HG03460 (cell line): ENCODE measurements around the gene ST3GAL5.

Experiments
- ATAC-seq: cut with Tn5 transposase; IDR thresholded peaks from one replicate; pipeline ENCODE4 v1.9.1; 2021; ENCODE audit not compliant: unreplicated experiment

The ST3GAL5 gene

GRCh38 chr2:85811180-85812093 lies 77.4 kb downstream of the ST3GAL5 start:
- ATAC-seq = no peak

GRCh38 chr2:85810371-85811179 lies 78.2 kb downstream of the ST3GAL5 start:
- no peak for ATAC-seq

GRCh38 chr2:85807756-85808155 lies 81.0 kb downstream of the ST3GAL5 start:
- ATAC-seq = no peak

- no peak for ATAC-seq
Measured at GRCh38 chr2:85806358-85807118, 82.3 kb downstream of the ST3GAL5 start.

GRCh38 chr2:85804583-85804982 lies 84.2 kb downstream of the ST3GAL5 start:
- no peak for ATAC-seq

- ATAC-seq = no peak
Measured at GRCh38 chr2:85803704-85804425, 84.9 kb downstream of the ST3GAL5 start.

- no peak for ATAC-seq
Measured at GRCh38 chr2:85802354-85803103, 86.3 kb downstream of the ST3GAL5 start.

GRCh38 chr2:85801871-85802270 lies 86.9 kb downstream of the ST3GAL5 start:
- ATAC-seq = no peak

GRCh38 chr2:85800586-85800985 lies 88.2 kb downstream of the ST3GAL5 start:
- ATAC-seq = no peak

- no peak for ATAC-seq
Measured at GRCh38 chr2:85799215-85799956, 89.4 kb downstream of the ST3GAL5 start.

GRCh38 chr2:85797921-85798320 lies 90.9 kb downstream of the ST3GAL5 start:
- no peak for ATAC-seq

- no peak for ATAC-seq
Measured at GRCh38 chr2:85797263-85797660, 91.5 kb downstream of the ST3GAL5 start.

GRCh38 chr2:85796341-85797262 lies 92.2 kb downstream of the ST3GAL5 start:
- ATAC-seq = no peak

- ATAC-seq = no peak
Measured at GRCh38 chr2:85796046-85796340, 92.8 kb downstream of the ST3GAL5 start.

GRCh38 chr2:85795331-85796045 lies 93.3 kb downstream of the ST3GAL5 start:
- no peak for ATAC-seq

GRCh38 chr2:85794491-85795121 lies 94.2 kb downstream of the ST3GAL5 start:
- no peak for ATAC-seq

GRCh38 chr2:85794038-85794441 lies 94.8 kb downstream of the ST3GAL5 start:
- no peak for ATAC-seq
